Measurements from ENCODE around the gene AKAIN1. TPM values are rescaled to one million over a fixed set of nuclear protein-coding genes. Genes with fewer than 3 reads are reported as not detected.

AKAIN1 gene
- total RNA-seq, 2 donors from 2014 or later: not detected

DNA sequence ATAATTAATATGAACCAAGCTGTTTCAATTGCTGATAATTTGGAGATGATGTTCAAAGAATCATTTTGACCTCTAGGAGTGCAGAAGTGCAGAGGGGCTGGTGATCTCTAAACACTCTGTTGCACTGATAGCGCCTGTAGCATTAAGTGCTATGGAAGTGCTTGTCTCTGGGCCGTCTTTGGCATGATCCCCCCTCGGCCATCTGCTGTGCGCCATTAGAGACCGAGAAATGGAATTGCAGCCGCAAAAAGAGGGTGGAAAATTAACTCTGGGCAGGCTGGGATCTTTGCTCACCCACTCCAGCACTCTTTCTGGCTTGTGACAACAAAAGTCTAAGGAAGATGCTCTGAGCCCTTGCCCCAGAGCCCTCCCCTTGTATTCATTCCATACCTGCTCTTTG is 23.4 kb downstream of the AKAIN1 start:
- Mint-ChIP-seq H3K27ac (no peak overlapping the region), H3K36me3 (peaks cover 16 to 17% of the 10 kb centered on the region in 2 donors), H3K9me3 (peaks cover 9 to 17% of the 10 kb centered on the region in 2 donors)
- no peak for DNase-seq (ENCODE audit: low spot score in 2 of 2)
- ATAC-seq: no peak

DNA sequence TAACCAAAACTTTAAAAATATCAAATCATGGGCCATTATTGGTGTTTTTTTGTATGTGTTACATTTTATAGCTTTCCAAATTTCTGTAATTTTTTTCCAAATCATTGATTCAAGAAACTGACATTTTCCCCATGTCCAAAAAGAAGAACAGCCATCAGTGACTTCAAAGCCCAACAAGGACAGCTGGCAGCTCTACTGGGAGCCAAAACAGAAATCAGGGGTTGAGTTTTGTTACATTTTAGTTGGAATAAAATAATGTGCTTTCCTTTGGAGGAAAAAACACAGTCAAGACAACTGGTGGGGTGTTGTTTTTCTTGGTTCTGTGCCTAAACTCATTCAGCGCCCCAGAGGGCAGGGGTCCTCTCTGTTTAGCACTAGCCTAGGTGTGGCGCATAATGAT is 23.8 kb downstream of the AKAIN1 start:
- Mint-ChIP-seq H3K9me3 (peaks cover 9 to 21% of the 10 kb centered on the region in 2 donors), H3K27ac (no peak overlapping the region)

DNA sequence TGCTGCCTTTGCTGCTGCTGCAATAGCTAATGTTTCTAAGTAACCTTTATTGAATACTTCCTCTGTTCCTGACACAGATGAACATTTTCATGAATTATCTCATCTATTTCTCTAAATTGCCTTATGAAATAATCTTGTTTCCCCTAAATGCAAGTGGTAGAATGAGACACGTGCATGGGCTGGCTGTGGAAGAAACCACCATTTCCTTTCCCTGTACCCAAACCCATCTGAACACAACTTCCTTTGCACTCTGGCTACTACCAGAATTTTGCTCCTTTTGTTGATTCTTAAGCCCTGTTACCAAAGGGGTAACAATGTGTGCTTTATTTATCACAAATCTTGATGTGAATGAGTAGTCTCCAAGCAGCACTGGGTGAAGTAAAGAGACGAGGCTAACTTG is 29.2 kb downstream of the AKAIN1 start:
- Mint-ChIP-seq H3K27ac (peak overlapping the region in 1 of 2 donors; percentile 20), H3K9me3 (peaks cover 12 to 29% of the 10 kb centered on the region in 2 donors), H3K36me3 (peaks cover 16 to 17% of the 10 kb centered on the region in 2 donors)
- ATAC-seq: peak in 1 of 2 donors; percentile 31
- DNase-seq (ENCODE audit: low spot score in 2 of 2): no peak

More for the DNA sequence above, 23.8 kb downstream of the AKAIN1 start:
- DNase-seq (ENCODE audit: low spot score in 2 of 2) (no peak), ATAC-seq (no peak)
- peaks cover 16 to 17% of the 10 kb centered on the region in 2 donors for H3K36me3 Mint-ChIP-seq

DNA sequence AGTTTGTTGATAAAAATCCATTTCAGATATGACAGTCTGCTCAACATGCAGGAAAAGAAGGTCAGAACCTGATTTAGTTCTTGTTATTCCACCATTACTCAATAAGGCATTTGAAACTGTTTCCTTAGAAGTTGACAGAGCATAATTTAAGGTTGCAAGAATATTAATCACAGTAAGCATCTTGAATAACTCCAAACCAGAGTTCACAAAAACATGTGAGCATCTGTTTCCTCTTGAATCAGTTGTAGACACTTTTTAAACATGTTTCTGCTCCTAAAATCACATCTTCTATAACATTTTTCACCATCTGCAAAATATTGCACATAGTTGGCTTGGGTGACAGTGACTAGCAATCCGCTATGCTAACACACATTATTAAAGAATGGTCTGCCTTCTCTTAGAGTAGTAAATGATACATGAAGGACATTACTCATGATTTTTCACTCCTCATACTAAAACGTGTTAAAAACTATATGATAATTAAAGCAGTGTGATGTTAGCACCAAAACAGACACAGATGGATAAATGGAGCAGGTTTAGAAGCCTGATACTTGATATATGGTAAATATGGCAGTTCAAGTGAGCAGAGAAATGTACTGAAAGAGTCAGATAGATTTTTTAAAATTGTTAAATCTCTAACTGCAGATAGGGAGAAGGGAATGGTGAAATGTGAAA is 30.3 kb downstream of the AKAIN1 start:
- ATAC-seq: no peak
- peaks cover 14% of the 10 kb centered on the region in 2 donors for H3K36me3 Mint-ChIP-seq
- peak overlapping the region in 1 of 2 donors; percentile 15 for H3K27ac Mint-ChIP-seq
- peaks cover 10 to 27% of the 10 kb centered on the region in 2 donors for H3K9me3 Mint-ChIP-seq
- no peak for DNase-seq (ENCODE audit: low spot score in 2 of 2)

DNA sequence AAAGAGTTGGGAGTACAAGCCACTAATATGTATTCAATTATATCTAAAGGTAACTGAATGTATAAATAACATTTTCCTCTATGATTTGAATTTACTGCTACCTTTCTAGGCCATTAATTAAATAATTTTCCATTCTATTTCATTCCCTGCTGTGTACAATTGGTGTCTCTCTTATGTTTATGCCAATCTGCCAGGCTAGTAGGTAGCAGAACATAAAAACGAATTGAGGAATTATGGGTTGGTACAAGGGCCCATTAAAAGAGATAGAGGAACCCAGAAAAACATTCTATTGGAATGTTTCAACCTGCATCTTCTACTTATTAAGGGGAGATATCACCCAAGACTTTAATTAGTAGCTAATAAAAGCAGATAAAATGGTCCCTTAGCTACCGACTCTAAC is 32.2 kb downstream of the AKAIN1 start:
- DNase-seq (ENCODE audit: low spot score in 2 of 2) (no peak), ATAC-seq (no peak)
- H3K27ac Mint-ChIP-seq: no peak overlapping the region

DNA sequence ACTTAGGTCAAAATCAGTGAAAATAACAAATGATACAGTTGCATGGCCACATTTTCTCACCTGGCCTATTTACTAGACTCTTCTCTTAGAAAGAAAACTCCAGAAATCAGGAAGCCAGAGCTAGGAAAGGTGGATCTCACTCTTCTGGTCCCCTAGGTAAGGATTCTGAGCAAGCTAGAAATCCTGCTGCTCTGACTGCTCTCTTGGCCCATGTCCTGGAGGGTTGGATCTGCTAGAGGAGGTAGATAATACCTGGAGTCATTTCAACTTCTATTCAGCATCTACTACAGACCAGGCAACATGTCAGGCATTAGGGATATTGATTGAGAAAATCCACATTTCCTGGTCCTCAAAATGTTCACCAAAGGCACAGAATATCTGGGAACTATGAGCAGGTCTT is 34.9 kb downstream of the AKAIN1 start:
- H3K36me3 Mint-ChIP-seq: peaks cover 0 to 6% of the 10 kb centered on the region in 2 donors
- peaks cover 0 to 4% of the 10 kb centered on the region in 2 donors for H3K9me3 Mint-ChIP-seq
- no peak for ATAC-seq
- DNase-seq (ENCODE audit: low spot score in 2 of 2): no peak
- H3K27ac Mint-ChIP-seq: no peak overlapping the region

More for the DNA sequence above, 32.2 kb downstream of the AKAIN1 start:
- Mint-ChIP-seq H3K36me3 (no peaks in the 10 kb centered on the region), H3K9me3 (peaks cover 3 to 18% of the 10 kb centered on the region in 2 donors)

DNA sequence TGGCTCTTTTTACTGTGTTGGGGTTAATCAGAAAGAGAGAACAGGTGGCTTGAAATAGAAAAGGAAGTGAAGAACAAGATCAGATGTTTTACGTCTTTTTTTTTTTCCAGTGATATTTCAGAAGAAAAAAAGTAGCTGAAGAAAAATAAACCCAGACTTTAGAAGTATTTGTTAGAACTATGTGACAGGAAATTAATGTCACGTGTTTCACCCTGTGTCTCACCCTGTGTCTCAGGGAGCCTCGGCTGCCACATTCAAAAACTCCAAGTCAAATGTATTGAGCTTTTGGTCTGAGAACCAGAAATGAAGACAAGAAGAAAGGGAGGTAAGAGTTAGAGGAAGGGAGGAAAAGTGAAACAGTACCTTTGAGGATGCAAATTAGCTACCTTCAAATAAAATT is 38.0 kb downstream of the AKAIN1 start:
- DNase-seq (ENCODE audit: low spot score in 2 of 2) (no peak), ATAC-seq (peak in 1 of 2 donors; percentile 50)
- H3K27ac Mint-ChIP-seq: peak overlapping the region in 1 of 2 donors; percentile 75
- no peaks in the 10 kb centered on the region for H3K9me3 Mint-ChIP-seq
- peaks cover 0 to 6% of the 10 kb centered on the region in 2 donors for H3K36me3 Mint-ChIP-seq

DNA sequence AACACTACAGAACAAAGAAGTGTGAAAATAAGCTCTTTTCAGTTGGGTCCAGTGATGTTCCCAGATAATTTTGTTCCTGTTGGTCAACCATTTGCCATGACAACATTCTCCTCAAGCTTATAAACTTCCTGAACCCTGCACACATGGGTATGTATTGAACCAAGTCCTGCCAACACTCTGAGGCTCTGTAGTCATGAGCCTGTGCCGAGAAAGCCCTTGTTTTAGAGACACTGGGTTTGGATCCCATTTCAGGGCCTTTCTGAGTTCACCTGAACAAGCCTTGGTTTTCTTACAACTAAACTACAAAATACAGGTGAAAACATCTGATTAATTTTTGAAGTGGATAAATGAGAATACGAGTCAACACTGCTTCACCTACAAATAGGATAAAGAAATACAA is 38.5 kb downstream of the AKAIN1 start:
- peak overlapping the region in 1 of 2 donors; percentile 75 for H3K27ac Mint-ChIP-seq
- DNase-seq (ENCODE audit: low spot score in 2 of 2) (no peak), ATAC-seq (peak in 1 of 2 donors; percentile 53)
- H3K36me3 Mint-ChIP-seq: peaks cover 0 to 6% of the 10 kb centered on the region in 2 donors
- no peaks in the 10 kb centered on the region for H3K9me3 Mint-ChIP-seq

DNA sequence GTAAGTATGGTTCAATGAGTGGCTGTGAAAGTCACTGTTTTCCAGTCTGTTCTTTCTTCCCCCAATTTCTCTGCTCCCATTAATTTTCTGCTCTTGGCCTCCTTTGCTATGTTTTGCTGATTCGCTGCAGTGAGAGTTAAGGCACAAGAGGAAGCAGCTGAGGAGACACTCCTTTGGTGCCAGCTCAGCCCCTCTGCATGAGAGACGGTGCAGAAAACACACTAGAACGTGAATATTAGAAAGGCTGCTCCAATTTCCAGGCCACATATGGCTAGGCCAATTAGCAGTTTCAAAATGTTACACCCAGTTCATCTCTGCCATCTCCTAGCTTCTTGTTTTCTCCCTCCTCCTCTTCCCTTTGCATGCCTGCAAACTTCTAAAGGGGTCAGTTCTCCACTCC is 38.9 kb downstream of the AKAIN1 start:
- H3K27ac Mint-ChIP-seq: peak overlapping the region in 1 of 2 donors; percentile 75
- peaks cover 0 to 6% of the 10 kb centered on the region in 2 donors for H3K36me3 Mint-ChIP-seq
- DNase-seq (ENCODE audit: low spot score in 2 of 2): no peak
- ATAC-seq: peak in 1 of 2 donors; percentile 28
- H3K9me3 Mint-ChIP-seq: no peaks in the 10 kb centered on the region

DNA sequence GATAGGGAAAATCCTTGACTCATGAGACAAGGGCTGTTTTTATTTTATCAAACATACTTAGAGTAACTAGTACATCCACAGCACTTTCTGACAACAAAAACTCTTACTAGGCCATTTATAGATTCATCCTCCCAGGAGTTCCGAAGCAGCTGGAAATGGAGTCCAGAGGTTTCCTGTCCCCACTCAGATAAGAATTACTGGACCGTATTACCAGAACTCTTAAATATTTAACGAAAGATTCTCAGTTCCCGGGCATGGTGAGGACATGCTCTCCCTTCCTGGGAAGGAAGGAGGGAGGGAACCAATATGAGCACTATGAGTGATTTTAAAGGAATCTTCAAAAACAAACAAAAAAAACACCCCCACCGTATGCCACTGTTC is 41.2 kb downstream of the AKAIN1 start:
- Mint-ChIP-seq H3K36me3 (peaks cover 0 to 15% of the 10 kb centered on the region in 2 donors), H3K27ac (no peak overlapping the region), H3K9me3 (peaks cover 4 to 7% of the 10 kb centered on the region in 2 donors)
- DNase-seq (ENCODE audit: low spot score in 2 of 2) (no peak), ATAC-seq (no peak)

DNA sequence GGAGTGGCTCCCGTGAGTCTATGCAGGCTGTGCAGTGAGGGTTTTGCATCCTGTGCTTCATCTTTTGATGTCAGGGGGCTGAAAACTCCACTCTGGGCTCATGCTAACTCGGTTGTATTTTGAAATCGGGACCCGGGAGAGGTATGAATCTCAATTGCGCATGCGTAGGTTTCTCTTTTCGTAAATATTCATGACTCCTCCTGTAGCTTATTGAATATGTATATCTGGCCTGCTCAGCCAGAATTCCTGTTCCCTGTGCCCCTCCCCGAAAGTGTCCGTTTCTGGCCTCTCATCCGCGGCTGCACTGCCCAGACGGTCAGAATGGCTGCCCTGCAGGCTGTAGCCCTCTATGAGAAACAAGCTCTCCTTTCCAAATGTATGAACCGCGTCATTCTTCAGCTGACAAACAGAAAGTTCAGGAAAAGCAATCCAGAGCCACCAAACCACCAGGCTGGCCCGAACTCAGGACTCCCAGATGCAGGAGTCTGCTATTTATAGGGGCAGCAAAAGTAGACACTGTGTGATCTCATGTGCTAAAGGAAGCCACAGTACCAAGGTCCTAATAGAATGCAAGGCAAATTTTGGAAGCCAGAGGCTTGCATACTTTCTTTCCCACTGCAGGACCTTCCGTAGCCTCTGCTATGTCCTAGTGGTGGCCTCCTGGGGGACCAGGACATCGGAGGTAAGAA is 41.7 kb downstream of the AKAIN1 start:
- H3K9me3 Mint-ChIP-seq: peaks cover 4 to 7% of the 10 kb centered on the region in 2 donors
- DNase-seq (ENCODE audit: low spot score in 2 of 2): no peak
- peaks cover 0 to 15% of the 10 kb centered on the region in 2 donors for H3K36me3 Mint-ChIP-seq
- H3K27ac Mint-ChIP-seq: no peak overlapping the region
- no peak for ATAC-seq

DNA sequence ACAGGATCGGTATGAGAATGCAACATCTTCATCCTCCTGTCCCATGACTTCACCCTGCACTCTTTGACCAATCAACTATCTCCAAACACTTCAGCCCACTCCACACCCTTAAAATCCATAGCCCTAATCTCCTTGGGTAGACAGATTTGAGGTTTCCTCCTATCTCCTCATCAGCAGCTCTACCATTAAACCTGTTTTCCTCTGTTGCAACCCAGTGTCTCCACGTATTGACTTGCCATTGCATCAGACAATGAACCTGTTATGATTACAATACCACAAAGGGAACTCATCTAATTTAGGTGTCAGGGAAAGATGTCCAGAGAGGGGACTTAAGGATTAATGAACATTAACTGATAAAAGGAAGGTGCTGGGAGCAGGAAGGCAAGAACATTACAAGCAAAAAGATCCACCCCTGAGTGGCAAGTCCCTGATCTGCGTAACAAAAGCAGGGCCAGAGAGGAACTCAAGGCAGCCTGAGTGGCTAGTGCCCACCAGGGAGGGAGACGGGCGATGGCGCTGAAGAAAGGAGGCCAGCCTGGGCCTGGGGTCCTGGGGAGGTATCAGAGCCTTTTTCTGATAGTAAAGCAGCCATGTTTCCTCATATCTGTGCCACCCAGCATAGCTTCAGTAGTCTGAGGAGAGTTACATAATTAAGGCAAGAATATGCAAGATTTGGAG is 44.6 kb downstream of the AKAIN1 start:
- H3K9me3 Mint-ChIP-seq: peaks cover 4 to 8% of the 10 kb centered on the region in 2 donors
- ATAC-seq: no peak
- peaks cover 3 to 9% of the 10 kb centered on the region in 2 donors for H3K36me3 Mint-ChIP-seq
- DNase-seq (ENCODE audit: low spot score in 2 of 2): no peak
- H3K27ac Mint-ChIP-seq: peak overlapping the region in 1 of 2 donors; percentile 32

DNA sequence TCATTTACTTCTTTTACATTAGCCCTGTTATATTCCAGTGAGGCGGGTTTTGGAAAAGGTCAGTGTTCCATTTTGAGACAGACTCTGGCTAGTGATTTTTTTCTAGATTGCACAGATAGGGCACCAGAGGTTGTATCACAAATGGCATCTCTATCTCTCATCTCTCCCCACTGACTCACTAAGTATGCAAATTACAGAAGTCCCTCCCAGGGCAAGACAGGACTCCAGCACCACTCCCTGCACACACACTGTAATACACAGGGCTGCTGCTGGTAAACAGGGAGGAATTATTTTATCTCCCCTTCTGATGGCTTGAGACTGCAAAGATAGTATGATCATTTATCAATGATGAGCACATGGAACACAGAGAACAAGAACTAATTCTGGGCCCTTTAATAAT is 46.2 kb downstream of the AKAIN1 start:
- Mint-ChIP-seq H3K27ac (no peak overlapping the region), H3K36me3 (peaks cover 5 to 9% of the 10 kb centered on the region in 2 donors), H3K9me3 (peaks cover 4 to 11% of the 10 kb centered on the region in 2 donors)
- DNase-seq (ENCODE audit: low spot score in 2 of 2) (no peak), ATAC-seq (peak in 1 of 2 donors; percentile 88)

DNA sequence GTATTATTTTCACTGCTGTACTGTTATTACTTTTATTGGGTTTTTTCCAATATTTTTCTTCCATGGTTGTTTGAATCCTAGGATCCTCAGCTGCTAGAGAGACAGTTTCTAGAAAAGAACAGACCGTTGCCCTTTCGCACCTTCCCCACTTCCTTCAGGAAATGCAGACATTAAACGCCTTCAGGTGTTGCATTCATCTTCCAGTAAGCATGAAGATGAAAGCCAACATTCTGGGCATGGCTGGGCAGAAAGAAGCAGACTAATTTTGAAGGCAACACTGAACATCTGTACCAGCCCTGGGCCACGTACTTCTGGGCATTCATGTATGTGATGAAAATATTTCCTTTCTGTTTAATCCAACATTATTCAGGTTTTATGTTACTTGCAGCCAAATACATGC is 51.0 kb downstream of the AKAIN1 start:
- DNase-seq (ENCODE audit: low spot score in 2 of 2) (no peak), ATAC-seq (no peak)
- Mint-ChIP-seq H3K9me3 (peaks cover 0 to 4% of the 10 kb centered on the region in 2 donors), H3K27ac (no peak overlapping the region), H3K36me3 (peaks cover 0 to 5% of the 10 kb centered on the region in 2 donors)

DNA sequence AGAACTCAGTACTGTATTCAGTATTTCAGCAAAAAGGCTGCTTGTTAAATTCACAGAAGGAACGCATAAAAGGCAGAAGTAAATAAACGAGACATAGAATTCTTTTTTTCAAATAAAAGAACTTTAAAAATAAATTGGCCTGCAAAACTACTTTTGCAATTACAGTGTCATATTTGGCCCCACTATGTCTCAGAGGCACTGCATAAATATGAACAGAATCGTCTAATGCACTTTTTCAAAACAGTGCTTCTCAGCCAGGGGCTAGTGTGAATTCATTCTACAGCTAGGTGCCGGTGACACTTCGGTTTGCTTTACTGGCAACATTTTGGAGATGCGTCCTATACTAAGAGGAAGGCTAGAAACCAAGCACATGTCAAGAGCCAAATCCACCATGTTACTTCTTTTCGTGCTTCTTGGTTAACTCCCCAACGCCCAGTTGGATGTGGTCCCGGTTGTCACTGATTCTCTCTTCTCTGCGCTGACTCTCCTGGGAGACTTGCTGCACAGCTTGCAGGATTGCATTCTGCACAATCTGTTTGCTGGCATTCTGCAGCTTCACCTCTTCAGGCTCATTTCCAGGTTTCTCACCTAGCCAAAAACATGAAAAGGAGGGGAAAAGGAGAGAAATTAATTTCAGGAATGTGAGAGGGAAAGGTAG is 51.8 kb downstream of the AKAIN1 start:
- peaks cover 0 to 4% of the 10 kb centered on the region in 2 donors for H3K9me3 Mint-ChIP-seq
- no peak for DNase-seq (ENCODE audit: low spot score in 2 of 2)
- peaks cover 0 to 5% of the 10 kb centered on the region in 2 donors for H3K36me3 Mint-ChIP-seq
- ATAC-seq: no peak
- no peak overlapping the region for H3K27ac Mint-ChIP-seq

DNA sequence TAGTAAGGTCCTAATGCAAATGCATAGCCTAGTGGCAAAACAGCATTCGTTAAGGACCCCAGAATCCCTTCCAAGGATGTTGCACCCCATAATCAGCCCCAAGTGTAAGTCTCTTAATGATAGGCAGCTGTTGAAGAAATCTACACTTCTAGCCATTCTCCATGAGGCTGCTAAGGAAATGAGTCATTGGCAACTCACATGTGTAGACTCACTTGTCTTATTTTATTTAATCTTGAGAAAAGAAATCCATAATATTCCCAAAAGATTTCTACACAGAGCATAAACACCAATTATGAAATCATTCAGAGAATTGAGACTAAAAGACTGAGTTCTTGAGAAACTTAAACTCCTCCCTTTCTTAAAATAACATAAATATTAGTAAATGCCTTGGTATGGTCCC is 52.4 kb downstream of the AKAIN1 start:
- Mint-ChIP-seq H3K36me3 (peaks cover 0 to 5% of the 10 kb centered on the region in 2 donors), H3K27ac (no peak overlapping the region), H3K9me3 (peaks cover 0 to 4% of the 10 kb centered on the region in 2 donors)
- DNase-seq (ENCODE audit: low spot score in 2 of 2) (no peak), ATAC-seq (no peak)
